Measurements from ENCODE around the gene NT5C1A.

The NT5C1A gene

GRCh38 chr1:39628807-39629350 is 43.0 kb downstream of the NT5C1A start:
- DNase-seq (ENCODE audit: low read depth), result no peak
- TF ChIP-seq CTCF (conservative IDR thresholded peaks at IDR 0.05; ENCODE audit: low read depth, low read length), result no peak
- H3K4me3 ChIP-seq (ENCODE audit: low read length), result no peak overlapping the region

- DNase-seq (ENCODE audit: low read depth), result no peak
- no peak overlapping the region for H3K4me3 ChIP-seq (ENCODE audit: low read length)
- no peak for TF ChIP-seq CTCF (conservative IDR thresholded peaks at IDR 0.05; ENCODE audit: low read depth, low read length)
These were observed 45.3 kb downstream of the NT5C1A start for GRCh38 chr1:39626646-39627045.

- DNase-seq (ENCODE audit: low read depth), result no peak
- no peak overlapping the region for H3K4me3 ChIP-seq (ENCODE audit: low read length)
- no peak for TF ChIP-seq CTCF (conservative IDR thresholded peaks at IDR 0.05; ENCODE audit: low read depth, low read length)
These were observed 46.2 kb downstream of the NT5C1A start for GRCh38 chr1:39625462-39626273.

GRCh38 chr1:39625009-39625408 is 46.9 kb downstream of the NT5C1A start:
- no peak overlapping the region for H3K4me3 ChIP-seq (ENCODE audit: low read length)
- no peak for DNase-seq (ENCODE audit: low read depth)
- TF ChIP-seq CTCF (conservative IDR thresholded peaks at IDR 0.05; ENCODE audit: low read depth, low read length), result no peak

- H3K4me3 ChIP-seq (ENCODE audit: low read length), result no peak overlapping the region
- TF ChIP-seq CTCF (conservative IDR thresholded peaks at IDR 0.05; ENCODE audit: low read depth, low read length), result no peak
- no peak for DNase-seq (ENCODE audit: low read depth)
These were observed 48.9 kb downstream of the NT5C1A start for GRCh38 chr1:39623053-39623452.

- DNase-seq (ENCODE audit: low read depth), result no peak
- no peak for TF ChIP-seq CTCF (conservative IDR thresholded peaks at IDR 0.05; ENCODE audit: low read depth, low read length)
These were observed 49.5 kb downstream of the NT5C1A start for GRCh38 chr1:39622427-39622826.

GRCh38 chr1:39620659-39621165 is 51.2 kb downstream of the NT5C1A start:
- no peak overlapping the region for H3K4me3 ChIP-seq (ENCODE audit: low read length)
- DNase-seq (ENCODE audit: low read depth), result no peak
- TF ChIP-seq CTCF (conservative IDR thresholded peaks at IDR 0.05; ENCODE audit: low read depth, low read length), result no peak

More at GRCh38 chr1:39622427-39622826, 49.5 kb downstream of the NT5C1A start:
- no peak overlapping the region for H3K4me3 ChIP-seq (ENCODE audit: low read length)

Measured in retinal pigment epithelial cell (primary cell).